Gastroesophageal sphincter (tissue), 4 donors: ENCODE data around the gene ROR2. TPM values are rescaled to one million over a fixed set of nuclear protein-coding genes. Genes with fewer than 3 reads are reported as not detected.

Experiments
- ATAC-seq: fragments of 150-250 bp; one replicate; pipeline ENCODE4 v1.9.1; 2016; ENCODE audit warnings: mild to moderate bottlenecking, moderate library complexity
- H3K27ac ChIP-seq, 4 donors: fragments of 200-600 bp; sonication (generic) in 3 of 4; 1 replicate in 3 of 4; 2 replicates in 1 of 4; pipeline ENCODE4 v1.5.1; 2016 to 2019
- H3K27me3 ChIP-seq: fragments of 200-600 bp; sonication (generic); one replicate; pipeline ENCODE4 v1.5.1; 2019
- H3K36me3 ChIP-seq, 2 donors: fragments of 200-600 bp; sonication (generic); one replicate each; pipeline ENCODE4 v1.5.1; 2019; ENCODE audit warnings: control low read depth in 1 of 2
- H3K4me1 ChIP-seq, 3 donors: fragments of 200-600 bp; sonication (generic); 1 replicate in 2 of 3; 2 replicates in 1 of 3; pipeline ENCODE4 v1.5.1; 2016 to 2019; ENCODE audit warnings: control low read depth in 2 of 3
- H3K4me3 ChIP-seq, 2 donors: fragments of 200-600 bp; sonication (generic); one replicate each; pipeline ENCODE4 v1.5.1; 2019; ENCODE audit warnings: mild to moderate bottlenecking in 1 of 2, moderate library complexity in 1 of 2
- H3K9me3 ChIP-seq, 3 donors: fragments of 200-600 bp; sonication (generic); one replicate each; pipeline ENCODE4 v1.5.1; 2017 to 2019; ENCODE audit warnings: control low read depth in 2 of 3
- EP300 ChIP-seq: sonication (generic); formaldehyde crosslinking; IDR thresholded peaks from one replicate; pipeline ENCODE4 v1.6.1; 2017; ENCODE audit warnings: antibody characterized with exemption, mild to moderate bottlenecking
- POLR2A ChIP-seq, 2 donors: fragments of 450-650 bp; IDR thresholded peaks; one replicate each; pipeline ENCODE4 v1.6.1; 2017; ENCODE audit warnings: antibody characterized with exemption in 2 of 2, mild to moderate bottlenecking in 2 of 2, moderate library complexity in 1 of 2
- POLR2AphosphoS5 ChIP-seq: sonication (generic); formaldehyde crosslinking; IDR thresholded peaks from one replicate; pipeline ENCODE4 v1.6.1; 2017; ENCODE audit warnings: antibody characterized with exemption
- WGBS, 2 donors: methylation state at CpG; one replicate each; pipeline ENCODE4 v1.1.5; 2018; ENCODE audit warnings: low coverage in 1 of 2; 5-methylcytosine and 5-hydroxymethylcytosine counted together
- total RNA-seq, 4 donors: library from RNA; depleted of rRNA; stranded (reverse); fragments of >200 nt; gene quantifications; one replicate each; pipeline ENCODE4 v1.1.0, GENCODE V29; 2016
- TF ChIP-seq, protein P1 (sequence below), 4 experiments: fragments of 200-600 bp in 2 of 4; fragments of 450-650 bp in 2 of 4; sonication (generic) in 1 of 4; IDR thresholded peaks; one replicate each; pipeline ENCODE4 v1.5.1; 2017 to 2019; ENCODE audit warnings: antibody characterized with exemption in 4 of 4, mild to moderate bottlenecking in 2 of 4, moderate library complexity in 2 of 4

Gene ROR2
- total RNA-seq, 4 donors from 2014 or later, result 40.8 to 69.1 (median 63.2) TPM

DNA sequence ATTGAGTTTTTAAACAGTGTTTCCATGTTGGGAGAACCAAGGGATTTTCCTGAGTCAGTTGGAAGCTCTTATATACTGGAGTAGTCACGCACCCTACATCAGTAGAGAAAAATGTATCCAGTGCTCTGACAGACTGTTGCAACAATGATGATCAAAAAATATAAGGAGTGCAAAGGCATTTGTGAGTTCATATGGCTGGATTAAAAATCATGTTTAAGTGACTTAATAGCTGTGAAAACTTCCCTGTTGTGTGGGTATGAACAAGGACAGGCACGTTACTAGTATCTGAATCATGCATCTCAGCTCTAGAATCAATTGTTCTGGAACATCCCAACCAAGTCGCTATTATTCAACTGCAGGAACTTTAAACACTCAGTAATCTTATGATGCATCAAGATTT is 229.7 kb downstream of the ROR2 start:
- WGBS, 2 donors, result 58 to 82% methylated on average over 3 of the region's 3 CpGs
- H3K4me1 ChIP-seq, result peaks cover 0 to 1% (median 0%) of the 10 kb centered on the region in 3 donors
- H3K36me3 ChIP-seq, result peaks cover 0 to 34% of the 10 kb centered on the region in 2 donors
- H3K27me3 ChIP-seq, result no peaks in the 10 kb centered on the region
- peaks cover 0 to 4% (median 0%) of the 10 kb centered on the region in 3 donors for H3K9me3 ChIP-seq
- H3K27ac ChIP-seq, result no peak overlapping the region
- ATAC-seq, result no peak
- TF ChIP-seq POLR2AphosphoS5 (no peak), EP300 (no peak), POLR2A (IDR thresholded peaks at IDR 0.05) (no peak)
- TF ChIP-seq, protein P1, sequence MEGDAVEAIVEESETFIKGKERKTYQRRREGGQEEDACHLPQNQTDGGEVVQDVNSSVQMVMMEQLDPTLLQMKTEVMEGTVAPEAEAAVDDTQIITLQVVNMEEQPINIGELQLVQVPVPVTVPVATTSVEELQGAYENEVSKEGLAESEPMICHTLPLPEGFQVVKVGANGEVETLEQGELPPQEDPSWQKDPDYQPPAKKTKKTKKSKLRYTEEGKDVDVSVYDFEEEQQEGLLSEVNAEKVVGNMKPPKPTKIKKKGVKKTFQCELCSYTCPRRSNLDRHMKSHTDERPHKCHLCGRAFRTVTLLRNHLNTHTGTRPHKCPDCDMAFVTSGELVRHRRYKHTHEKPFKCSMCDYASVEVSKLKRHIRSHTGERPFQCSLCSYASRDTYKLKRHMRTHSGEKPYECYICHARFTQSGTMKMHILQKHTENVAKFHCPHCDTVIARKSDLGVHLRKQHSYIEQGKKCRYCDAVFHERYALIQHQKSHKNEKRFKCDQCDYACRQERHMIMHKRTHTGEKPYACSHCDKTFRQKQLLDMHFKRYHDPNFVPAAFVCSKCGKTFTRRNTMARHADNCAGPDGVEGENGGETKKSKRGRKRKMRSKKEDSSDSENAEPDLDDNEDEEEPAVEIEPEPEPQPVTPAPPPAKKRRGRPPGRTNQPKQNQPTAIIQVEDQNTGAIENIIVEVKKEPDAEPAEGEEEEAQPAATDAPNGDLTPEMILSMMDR (IDR thresholded peaks at IDR 0.05), result no peak
- no peak overlapping the region for H3K4me3 ChIP-seq

DNA sequence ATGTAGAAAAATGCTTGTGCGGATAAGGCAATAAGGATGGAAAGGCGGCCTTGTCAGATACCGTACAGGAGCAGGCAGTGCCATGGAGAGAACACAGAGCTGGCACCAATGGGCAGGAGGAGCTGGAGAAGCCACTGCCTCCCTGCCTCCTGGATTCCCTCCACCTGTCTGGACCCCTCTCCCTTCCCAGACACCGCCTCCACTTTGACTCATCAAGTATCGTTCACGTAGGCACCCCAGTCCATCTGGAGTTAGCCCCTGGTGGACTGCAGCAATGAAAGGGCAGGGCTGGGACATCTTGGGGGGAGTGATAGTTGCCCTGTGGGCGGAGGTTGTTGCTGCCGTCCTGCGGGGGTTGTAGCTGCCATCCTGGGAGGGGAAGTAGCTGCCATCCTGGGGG is 232.0 kb downstream of the ROR2 start:
- no peak overlapping the region for H3K27ac ChIP-seq
- 63 to 84% methylated on average over 3 to 6 of the region's 9 CpGs for WGBS, 2 donors

DNA sequence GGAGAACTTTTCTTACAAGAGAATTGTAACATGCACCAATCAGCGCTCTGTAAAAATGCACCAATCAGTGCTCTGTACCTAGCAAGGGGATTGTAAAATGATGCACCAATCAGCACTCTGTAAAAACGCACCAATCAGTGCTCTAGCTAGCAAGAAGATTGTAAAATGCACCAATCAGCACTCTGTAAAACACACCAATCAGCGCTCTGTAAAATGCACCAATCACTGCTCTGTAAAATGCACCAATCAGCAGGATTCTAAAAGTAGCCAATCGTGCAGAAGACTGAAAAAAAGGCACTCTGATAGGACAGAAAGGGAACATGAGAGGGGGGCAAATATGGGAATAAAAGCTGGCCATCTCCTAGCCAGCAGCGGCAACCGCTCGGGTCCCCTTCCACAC is 233.2 kb downstream of the ROR2 start:
- Histone ChIP-seq H3K27ac (no peak overlapping the region), H3K27me3 (no peaks in the 10 kb centered on the region), H3K36me3 (no peaks in the 10 kb centered on the region), H3K4me1 (peaks cover 0 to 17% (median 0%) of the 10 kb centered on the region in 3 donors), H3K9me3 (peaks cover 0 to 4% (median 0%) of the 10 kb centered on the region in 3 donors), H3K4me3 (no peak overlapping the region)
- TF ChIP-seq EP300, result no peak
- TF ChIP-seq, protein P1 (IDR thresholded peaks at IDR 0.05), result no peak
- TF ChIP-seq POLR2AphosphoS5, result no peak
- no peak for TF ChIP-seq POLR2A (IDR thresholded peaks at IDR 0.05)
- 89 to 90% methylated on average over 5 to 7 of the region's 7 CpGs for WGBS, 2 donors
- ATAC-seq, result no peak

More for the DNA sequence above, 232.0 kb downstream of the ROR2 start:
- no peak for TF ChIP-seq EP300
- peak; percentile 5 for TF ChIP-seq POLR2AphosphoS5
- ATAC-seq, result no peak
- Histone ChIP-seq H3K9me3 (peaks cover 0 to 4% (median 0%) of the 10 kb centered on the region in 3 donors), H3K36me3 (peaks cover 0 to 12% of the 10 kb centered on the region in 2 donors), H3K4me1 (peaks cover 0 to 16% (median 0%) of the 10 kb centered on the region in 3 donors), H3K27me3 (no peaks in the 10 kb centered on the region), H3K4me3 (no peak overlapping the region)

DNA sequence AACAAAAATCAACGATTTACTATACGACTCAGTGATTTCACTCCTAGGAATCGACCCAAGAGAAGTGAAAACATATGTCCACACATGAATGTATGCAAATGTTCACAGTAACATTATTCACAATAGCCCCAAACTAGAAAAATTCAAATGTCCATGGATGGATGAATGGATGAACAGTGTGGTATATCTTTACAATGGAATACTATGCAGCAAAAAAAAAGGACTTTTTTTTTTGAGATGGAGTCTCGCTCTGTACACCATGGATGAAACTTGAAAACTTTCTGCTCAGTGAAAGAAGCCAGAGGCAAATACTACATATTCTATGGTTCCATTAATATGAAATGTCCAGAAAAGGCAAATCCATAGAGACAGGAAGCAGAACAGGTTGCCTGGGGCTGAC is 233.8 kb downstream of the ROR2 start:
- 83 to 91% methylated on average over 3 to 4 of the region's 4 CpGs for WGBS, 2 donors
- no peak for ATAC-seq
- TF ChIP-seq POLR2AphosphoS5, result no peak
- TF ChIP-seq POLR2A (IDR thresholded peaks at IDR 0.05), result no peak
- TF ChIP-seq EP300, result no peak
- TF ChIP-seq, protein P1 (IDR thresholded peaks at IDR 0.05), result no peak
- no peaks in the 10 kb centered on the region for H3K27me3 ChIP-seq
- H3K4me3 ChIP-seq, result no peak overlapping the region
- H3K4me1 ChIP-seq, result peaks cover 0 to 17% (median 0%) of the 10 kb centered on the region in 3 donors
- no peak overlapping the region for H3K27ac ChIP-seq
- H3K9me3 ChIP-seq, result peaks cover 0 to 4% (median 0%) of the 10 kb centered on the region in 3 donors
- H3K36me3 ChIP-seq, result no peaks in the 10 kb centered on the region

DNA sequence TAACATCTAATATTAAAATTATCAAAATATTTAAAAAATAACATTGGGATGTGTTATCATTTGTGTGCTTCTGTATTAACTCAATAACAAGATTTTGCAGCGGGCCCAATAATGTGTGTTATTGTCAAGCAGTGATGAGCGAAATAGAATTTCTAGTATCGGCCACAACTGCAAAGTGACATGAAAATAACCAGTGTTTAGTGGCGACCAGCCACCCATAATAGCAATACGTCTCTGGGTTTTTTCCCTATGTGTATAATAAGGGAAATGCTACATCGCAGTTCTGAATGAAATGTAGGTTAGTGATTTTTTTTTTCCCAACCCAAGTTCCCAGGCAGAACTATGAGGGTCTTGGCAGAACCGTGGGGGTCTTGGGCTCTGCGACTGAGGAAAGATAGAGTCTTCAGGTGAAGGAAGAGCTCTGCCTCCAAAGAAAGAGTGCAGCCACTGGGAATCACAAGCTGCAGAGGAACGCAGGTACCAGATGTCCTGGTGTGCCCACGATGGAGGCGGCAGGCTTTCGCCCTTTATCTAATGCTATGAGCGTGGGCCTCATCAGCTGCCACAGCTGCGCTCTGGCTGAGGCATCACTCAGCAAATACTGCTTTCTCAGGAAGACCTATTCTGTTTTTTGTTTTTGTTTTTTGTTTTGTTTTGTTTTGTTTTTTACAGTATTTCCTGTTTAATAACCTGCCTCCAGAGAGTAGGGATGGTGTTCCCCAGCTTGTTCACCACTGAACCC is 235.0 kb downstream of the ROR2 start:
- Histone ChIP-seq H3K9me3 (peaks cover 0 to 4% (median 0%) of the 10 kb centered on the region in 3 donors), H3K27ac (peak overlapping the region; percentile 33 to 87 (median 68)), H3K4me3 (peak overlapping the region in 1 of 2 donors; percentile 44), H3K36me3 (no peaks in the 10 kb centered on the region), H3K27me3 (no peaks in the 10 kb centered on the region), H3K4me1 (peaks cover 0 to 17% (median 0%) of the 10 kb centered on the region in 3 donors)
- no peak for ATAC-seq
- no peak for TF ChIP-seq POLR2A (IDR thresholded peaks at IDR 0.05)
- no peak for TF ChIP-seq EP300
- WGBS, 2 donors, result 76 to 79% methylated on average over 11 to 14 of the region's 14 CpGs
